ENCODE data around the gene IFRD2.

GRCh38 chr3:50298836-50299637, 6.8 kb upstream of the IFRD2 start, which contains the start of the genes HYAL3 and NAA80:
- TF ChIP-seq TAF1 (IDR thresholded peaks at IDR 0.05; ENCODE audit: borderline replicate concordance, low read depth, low read length) (peak; percentile 56; the same call in 1 of the 2 replicates), MEF2A (IDR thresholded peaks at IDR 0.05; ENCODE audit: borderline replicate concordance, low read depth) (no peak), SMC3 (IDR thresholded peaks at IDR 0.05; ENCODE audit: low read depth, low read length) (no peak), CTCF (IDR thresholded peaks at IDR 0.05) (peak; percentile 31), EP300 (IDR thresholded peaks at IDR 0.05; ENCODE audit: borderline replicate concordance in 1 of 2, low read depth in 1 of 2, low read length in 1 of 2) (no peak), USF1 (IDR thresholded peaks at IDR 0.05; ENCODE audit: borderline replicate concordance, low read depth) (no peak), EZH2phosphoT487 (IDR thresholded peaks at IDR 0.05; ENCODE audit: borderline replicate concordance, low read depth) (no peak), GABPA (IDR thresholded peaks at IDR 0.05; ENCODE audit: low read depth) (no peak)

All from SK-N-SH (cell line).